MM.1S (cell line): Measurements from ENCODE around the gene SNTB2.

ENCODE experiments used
- CTCF ChIP-seq: fragments of 300-600 bp; sonication (generic); IDR thresholded peaks from 2 replicates; pipeline ENCODE4 v1.5.1; 2016; ENCODE audit warnings: antibody characterized with exemption, low read length, mixed read lengths
- EZH2phosphoT487 ChIP-seq: fragments of 300-600 bp; sonication (generic); IDR thresholded peaks from 2 replicates; pipeline ENCODE4 v1.6.1; 2018; ENCODE audit warnings: antibody characterized with exemption, low read length

DNA sequence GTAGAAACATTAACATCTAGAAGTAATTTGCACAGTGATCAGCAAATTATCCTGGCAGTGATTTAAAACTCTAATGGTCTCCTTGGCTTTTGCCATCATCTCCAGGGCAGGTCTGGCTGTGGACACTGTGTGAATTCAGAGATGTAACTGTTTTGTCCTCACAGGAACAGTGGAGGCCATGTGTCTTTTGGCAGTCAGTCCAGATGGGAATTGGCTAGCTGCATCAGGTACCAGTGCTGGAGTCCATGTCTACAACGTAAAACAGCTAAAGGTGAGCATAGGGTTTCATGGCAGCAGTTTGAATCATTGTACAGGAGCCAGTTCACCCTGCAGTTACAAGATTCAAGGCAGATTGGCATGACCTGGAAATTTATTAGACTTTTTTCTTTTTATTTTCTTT is 26.8 kb upstream of the SNTB2 start:
- no peak for TF ChIP-seq CTCF
- no peak for TF ChIP-seq EZH2phosphoT487
